IMR-90 (cell line): ENCODE measurements around the gene NRL. TPM values are rescaled to one million over a fixed set of nuclear protein-coding genes. Genes with fewer than 3 reads are reported as not detected.

ENCODE experiments used
- ATAC-seq: fragments of 200-7000 bp; cut with Tn5 transposase; 2 replicates; pipeline ENCODE4 v1.9.1; 2020; ENCODE audit warnings: low read depth, mild to moderate bottlenecking, moderate library complexity
- BruUV-seq: library from RNA; stranded (reverse); fragments of 400-500 nt; replicated peaks from 2 replicates; lab custom pipeline; 2021; lab: Mats Ljungman, UMichigan
- CTCF ChIA-PET: fragments of 300-600 bp; formaldehyde crosslinking; extraction: SDS; loops from one replicate; lab custom pipeline; 2021; ENCODE audit warnings: antibody characterized with exemption; lab: Yijun Ruan, JAX
- POLR2A ChIA-PET: fragments of 300-600 bp; sonication (Branson Sonifier 250); formaldehyde crosslinking; loops from one replicate; lab custom pipeline; 2022; ENCODE audit warnings: antibody characterized with exemption; ENCODE audit not compliant: unreplicated experiment; lab: Charles Lee
- DNase-seq: peaks from one replicate; pipeline ENCODE4 v3.0.0; 2013
- H2AFZ ChIP-seq: replicated peaks from 2 replicates; pipeline ENCODE3; 2013; ENCODE audit warnings: low read length, mild to moderate bottlenecking; ENCODE audit not compliant: poor library complexity
- H2AK5ac ChIP-seq: 2 replicates; pipeline ENCODE4 v1.6.1; 2013; ENCODE audit warnings: low read depth, low read length, inconsistent platforms
- H2AK9ac ChIP-seq: replicated peaks from 2 replicates; pipeline ENCODE3; 2013; ENCODE audit warnings: mild to moderate bottlenecking, low read depth, low read length, moderate library complexity; ENCODE audit not compliant: poor library complexity
- H2BK120ac ChIP-seq: 2 replicates; pipeline ENCODE4 v1.6.1; 2013; ENCODE audit warnings: low read depth, low read length, inconsistent platforms
- H2BK15ac ChIP-seq: 3 replicates; pipeline ENCODE4 v1.6.1; 2013; ENCODE audit warnings: low read depth, low read length, inconsistent platforms
- H2BK20ac ChIP-seq: 2 replicates; pipeline ENCODE4 v1.6.1; 2013; ENCODE audit warnings: low read depth, mild to moderate bottlenecking, inconsistent platforms, low read length, moderate library complexity
- H2BK5ac ChIP-seq: 2 replicates; pipeline ENCODE4 v1.6.1; 2013; ENCODE audit warnings: mild to moderate bottlenecking, low read depth, low read length, inconsistent platforms; ENCODE audit not compliant: poor library complexity, severe bottlenecking
- H3K14ac ChIP-seq: replicated peaks from 2 replicates; pipeline ENCODE4 v1.6.1; 2013; ENCODE audit warnings: low read depth, low read length, inconsistent platforms
- H3K18ac ChIP-seq: 2 replicates; pipeline ENCODE4 v1.6.1; 2013; ENCODE audit warnings: low read depth, low read length, control low read depth
- H3K23ac ChIP-seq: 2 replicates; pipeline ENCODE4 v1.6.1; 2013; ENCODE audit warnings: low read depth, low read length, inconsistent platforms
- H3K27ac ChIP-seq: 2 replicates; pipeline ENCODE4 v1.5.1; 2013; ENCODE audit warnings: mild to moderate bottlenecking, control low read depth, low read length; ENCODE audit not compliant: insufficient read depth
- H3K27me3 ChIP-seq: 2 replicates; pipeline ENCODE4 v1.6.1; 2013; ENCODE audit warnings: low read length; ENCODE audit not compliant: control insufficient read depth, insufficient read depth
- H3K36me3 ChIP-seq: 2 replicates; pipeline ENCODE4 v1.6.1; 2013; ENCODE audit warnings: low read length, mixed read lengths; ENCODE audit not compliant: control insufficient read depth, insufficient read depth
- H3K4ac ChIP-seq: 2 replicates; pipeline ENCODE4 v1.6.1; 2013; ENCODE audit warnings: low read depth, low read length, inconsistent platforms
- H3K4me1 ChIP-seq: 2 replicates; pipeline ENCODE4 v1.6.1; 2013; ENCODE audit warnings: low read length, mixed read lengths; ENCODE audit not compliant: control insufficient read depth, insufficient read depth
- H3K4me2 ChIP-seq: 2 replicates; pipeline ENCODE4 v1.6.1; 2013; ENCODE audit warnings: low read depth, mild to moderate bottlenecking, control low read depth, low read length, moderate library complexity
- H3K4me3 ChIP-seq: 2 replicates; pipeline ENCODE4 v1.5.1; 2013; ENCODE audit warnings: low read depth, mild to moderate bottlenecking, control low read depth, low read length, moderate library complexity; ENCODE audit not compliant: insufficient read depth
- H3K56ac ChIP-seq: 2 replicates; pipeline ENCODE4 v1.6.1; 2013; ENCODE audit warnings: low read length, inconsistent platforms; ENCODE audit not compliant: insufficient read depth; ENCODE audit errors: extremely low read depth
- H3K79me1 ChIP-seq, 2 experiments: 2 replicates each; pipeline ENCODE4 v1.6.1; 2013; ENCODE audit warnings: low read length in 2 of 2, inconsistent platforms in 1 of 2, low read depth in 1 of 2
- H3K9ac ChIP-seq: 2 replicates; pipeline ENCODE4 v1.6.1; 2013; ENCODE audit warnings: low read depth, low read length, control low read depth
- H3K9me1 ChIP-seq: 2 replicates; pipeline ENCODE4 v1.6.1; 2013; ENCODE audit warnings: low read length, inconsistent platforms; ENCODE audit not compliant: insufficient read depth
- H3K9me3 ChIP-seq: 2 replicates; pipeline ENCODE4 v1.6.1; 2013; ENCODE audit warnings: low read length; ENCODE audit not compliant: control insufficient read depth, insufficient read depth
- H4K20me1 ChIP-seq: 2 replicates; pipeline ENCODE4 v1.6.1; 2013; ENCODE audit warnings: low read length, inconsistent platforms; ENCODE audit not compliant: insufficient read depth
- H4K5ac ChIP-seq: 2 replicates; pipeline ENCODE4 v1.6.1; 2013; ENCODE audit warnings: mild to moderate bottlenecking, low read depth, low read length, control low read depth
- H4K8ac ChIP-seq, 2 experiments: 2 replicates each; pipeline ENCODE4 v1.6.1; 2013; ENCODE audit warnings: low read depth in 2 of 2, low read length in 2 of 2, control low read depth in 1 of 2, inconsistent platforms in 1 of 2
- H4K91ac ChIP-seq: 2 replicates; pipeline ENCODE4 v1.6.1; 2013; ENCODE audit warnings: low read depth, low read length, inconsistent platforms; ENCODE audit not compliant: insufficient read depth
- BHLHE40 ChIP-seq: fragments of 150-350 bp; IDR thresholded peaks from 2 replicates; pipeline ENCODE4 v1.6.1; 2016; ENCODE audit warnings: mild to moderate bottlenecking, low read depth, low read length
- CEBPB ChIP-seq: IDR thresholded peaks from 2 replicates; pipeline ENCODE4 v1.6.1; 2012; ENCODE audit warnings: low read depth, low read length, improper control_type of control experiment
- CHD1 ChIP-seq: IDR thresholded peaks from 2 replicates; pipeline ENCODE4 v1.6.1; 2012; ENCODE audit warnings: low read depth, low read length, improper control_type of control experiment
- CTCF ChIP-seq: conservative IDR thresholded peaks from 2 replicates; pipeline ENCODE4 v1.5.1; 2012; ENCODE audit warnings: mild to moderate bottlenecking, low read depth, low read length, improper control_type of control experiment
- FOS ChIP-seq: fragments of 150-350 bp; IDR thresholded peaks from 2 replicates; pipeline ENCODE4 v1.6.1; 2016; ENCODE audit warnings: low read depth, low read length
- MAFK ChIP-seq: IDR thresholded peaks from 2 replicates; pipeline ENCODE4 v1.6.1; 2012; ENCODE audit warnings: low read depth, low read length, improper control_type of control experiment
- MAZ ChIP-seq: IDR thresholded peaks from 2 replicates; pipeline ENCODE4 v1.6.1; 2012; ENCODE audit warnings: low read depth, mild to moderate bottlenecking, low read length, improper control_type of control experiment, moderate library complexity, borderline replicate concordance
- MXI1 ChIP-seq: IDR thresholded peaks from 2 replicates; pipeline ENCODE4 v1.6.1; 2012; ENCODE audit warnings: low read depth, mild to moderate bottlenecking, low read length, moderate library complexity, borderline replicate concordance
- NFE2L2 ChIP-seq: fragments of 150-350 bp; IDR thresholded peaks from 2 replicates; pipeline ENCODE4 v1.6.1; 2016; ENCODE audit warnings: low read depth, mild to moderate bottlenecking, low read length
- POLR2A ChIP-seq: IDR thresholded peaks from 2 replicates; pipeline ENCODE4 v1.6.1; 2012; ENCODE audit warnings: mild to moderate bottlenecking, low read depth, low read length
- RAD21 ChIP-seq: IDR thresholded peaks from 2 replicates; pipeline ENCODE4 v1.6.1; 2012; ENCODE audit warnings: low read length, improper control_type of control experiment
- RCOR1 ChIP-seq: IDR thresholded peaks from 2 replicates; pipeline ENCODE4 v1.6.1; 2012; ENCODE audit warnings: mild to moderate bottlenecking, low read length, improper control_type of control experiment; ENCODE audit not compliant: insufficient replicate concordance
- RFX5 ChIP-seq: IDR thresholded peaks from 2 replicates; pipeline ENCODE4 v1.8.0; 2012; ENCODE audit warnings: low read depth, mild to moderate bottlenecking, low read length, moderate library complexity
- SMC3 ChIP-seq: fragments of 150-350 bp; IDR thresholded peaks from 2 replicates; pipeline ENCODE4 v1.6.1; 2016; ENCODE audit warnings: low read depth, mild to moderate bottlenecking, antibody characterized with exemption, low read length, moderate library complexity
- USF2 ChIP-seq: fragments of 150-350 bp; IDR thresholded peaks from 2 replicates; pipeline ENCODE4 v1.6.1; 2017; ENCODE audit warnings: mild to moderate bottlenecking, antibody characterized with exemption, low read length, low read depth
- WGBS, 2 experiments: methylation state at CpG; one replicate each; pipeline versions ENCODE4 v1.1.5 to v1.1.7; 2013; ENCODE audit warnings: missing lambda C conversion rate in 2 of 2; ENCODE audit not compliant: insufficient read length in 1 of 2; ENCODE audit errors: extremely low coverage in 2 of 2; 5-methylcytosine and 5-hydroxymethylcytosine counted together
- dilution Hi-C: fragments of 300-500 bp; cut with HindIII; formaldehyde crosslinking; loops from one replicate; pipeline ENCODE4 v1.14.3; 2018; ENCODE audit warnings: low sequenced_read_pairs; ENCODE audit not compliant: unreplicated experiment
- in situ Hi-C: fragments of 300-500 bp; cut with MboI; formaldehyde crosslinking; loops from 3 replicates; pipeline ENCODE4 v1.14.3; 2019; ENCODE audit warnings: low sequenced_read_pairs, inconsistent platforms, mixed read lengths
- intact Hi-C: fragments of 100-400 bp; cut with micrococcal nuclease; formaldehyde crosslinking; loops from 2 replicates; pipeline ENCODE4 v1.10.0; 2022
- polyA plus RNA-seq, 3 experiments: library from polyadenylated mRNA; depleted of rRNA; stranded (reverse); fragments of >200 nt; gene quantifications; 2 replicates each; pipeline ENCODE4 v1.2.3, GENCODE V29; 2012; ENCODE audit warnings: low replicate concordance in 1 of 3
- total RNA-seq: library from RNA; depleted of rRNA; stranded (reverse); fragments of >200 nt; gene quantifications from 2 replicates; pipeline ENCODE4 v1.2.3, GENCODE V29; 2012

Gene NRL
- total and polyA plus RNA-seq, 2 of the 4 experiments (the other 2 are of a cell fraction): 0.18 to 0.70 TPM

- Histone ChIP-seq H3K18ac (peak within 1 kb of the TSS; percentile 22; the same call in 1 of the 2 replicates), H2BK15ac (peak within 1 kb of the TSS; percentile 10; the same call in 1 of the 3 replicates), H2BK120ac (0 out of 2 replicates have a peak within 1 kb of the TSS, but pooled peaks have one; percentile 3), H4K91ac (peak within 1 kb of the TSS; percentile 75), H3K4me2 (peak within 1 kb of the TSS; percentile 96), H3K56ac (peak within 1 kb of the TSS; percentile 67), H4K8ac (peak within 1 kb of the TSS; percentile 2 to 81; a peak in 3 of 4 replicates), H2AK5ac (peak within 1 kb of the TSS; percentile 72), H3K27me3 (no peaks in the 10 kb centered on the region), H4K5ac (peak within 1 kb of the TSS; percentile 46), H2AFZ (peak within 1 kb of the TSS; percentile 91), H3K36me3 (peaks cover 25% of the 10 kb centered on the region), H3K27ac (peak within 1 kb of the TSS; percentile 79), H3K9ac (peak within 1 kb of the TSS; percentile 96), H3K4me1 (peaks cover 10% of the 10 kb centered on the region), H4K20me1 (peaks cover 10% of the 10 kb centered on the region), H2BK5ac (peak within 1 kb of the TSS; percentile 71), H3K9me1 (peaks cover 15% of the 10 kb centered on the region), H3K9me3 (no peaks in the 10 kb centered on the region), H3K4ac (peak within 1 kb of the TSS; percentile 76), H2AK9ac (peak within 1 kb of the TSS; percentile 92), H3K79me1 (peaks cover 35 to 74% of the 10 kb centered on the region in 2 experiments), H3K14ac (peak within 1 kb of the TSS; percentile 72), H3K23ac (peak within 1 kb of the TSS; percentile 88), H2BK20ac (no peak within 1 kb of the TSS; the same call in 1 of the 2 replicates), H3K4me3 (peak within 1 kb of the TSS; percentile 86)
- ChIA-PET POLR2A (interaction anchor here (1.0 to 1.4 kb wide), 2 partner anchors 10 to 33 kb away, joined by 3 to 6 read pairs; partner anchors contain the start of genes DCAF11, NRL and PSME1), CTCF (interaction anchor here (0.6 to 1.5 kb wide), 5 partner anchors 10 to 63 kb away, joined by 3 read pairs; partner anchors contain the start of gene IRF9)
- no TSS peak for BruUV-seq
- peak; percentile 97 for DNase-seq
- intact Hi-C loops: loop anchor here (2.0 kb wide), 1 partner anchor 150 kb away; no protein-coding TSS in a partner anchor
- 0% methylated on average over 3 of the region's 25 CpGs; no CpG with 5 or more reads in 1 of the 2 experiments for WGBS, 2 experiments
- in situ Hi-C loops: loop anchor here (25.0 kb wide), 2 partner anchors 834 to 1059 kb away; partner anchors contain the start of genes ACIN1, BCL2L2, C14orf119 and PABPN1
- ATAC-seq: peak; percentile 85
- dilution Hi-C loops: no loop called here
- TF ChIP-seq CEBPB: no peak
- TF ChIP-seq NFE2L2: no peak
- no peak for TF ChIP-seq BHLHE40
- peak; percentile 66; the same call in 1 of the 2 replicates for TF ChIP-seq POLR2A
- TF ChIP-seq MAZ: peak; percentile 89; the same call in 1 of the 2 replicates
- no peak for TF ChIP-seq RAD21
- no peak for TF ChIP-seq CHD1
- peak; percentile 88 for TF ChIP-seq MXI1
- no peak for TF ChIP-seq CTCF
- no peak for TF ChIP-seq SMC3
- TF ChIP-seq USF2: no peak
- TF ChIP-seq RCOR1: no peak
- no peak for TF ChIP-seq RFX5
- no peak for TF ChIP-seq MAFK
- TF ChIP-seq FOS: no peak
These were observed 31.8 kb upstream of the NRL start, which contains the start of gene PSME2 for GRCh38 chr14:24146453-24146977. Gene PSME2, minus strand, starts transcription at chr14:24146610. Its CDS starts 29 bp downstream, at chr14:24146581.
